Astrocyte (in vitro differentiated cells and primary cell): Measurements from ENCODE around the gene TNIK. TPM values are rescaled to one million over a fixed set of nuclear protein-coding genes. Genes with fewer than 3 reads are reported as not detected.

Source experiments
- DNase-seq: peaks from one replicate; pipeline ENCODE4 v3.0.0-alpha.2; 2010; ENCODE audit warnings: low read depth
- FAIRE-seq: peaks from 2 replicates; lab custom pipeline; 2011; peaks lifted over from hg19 to GRCh38; lab: Jason Lieb, UNC
- H2AFZ ChIP-seq: 2 replicates; pipeline ENCODE4 v1.6.0; 2012; ENCODE audit warnings: low read depth, low read length, inconsistent platforms
- H3K27ac ChIP-seq: 2 replicates; pipeline ENCODE4 v1.5.1; 2011; ENCODE audit warnings: low read depth, low read length, inconsistent platforms
- H3K27me3 ChIP-seq: 2 replicates; pipeline ENCODE4 v1.6.0; 2011; ENCODE audit warnings: low read length, inconsistent platforms; ENCODE audit not compliant: insufficient read depth
- H3K36me3 ChIP-seq: 2 replicates; pipeline ENCODE4 v1.5.1; 2011; ENCODE audit warnings: low read length, inconsistent platforms; ENCODE audit not compliant: insufficient read depth
- H3K4me1 ChIP-seq: 2 replicates; pipeline ENCODE4 v1.5.1; 2011; ENCODE audit warnings: low read length, inconsistent platforms; ENCODE audit not compliant: insufficient read depth
- H3K4me2 ChIP-seq: 2 replicates; pipeline ENCODE4 v1.6.0; 2012; ENCODE audit warnings: low read length, inconsistent platforms
- H3K4me3 ChIP-seq: 2 replicates; pipeline ENCODE4 v1.5.1; 2011; ENCODE audit warnings: low read depth, mild to moderate bottlenecking, low read length, inconsistent platforms; ENCODE audit not compliant: insufficient read depth
- H3K79me2 ChIP-seq: 2 replicates; pipeline ENCODE4 v1.6.0; 2012; ENCODE audit warnings: mild to moderate bottlenecking, low read length, inconsistent platforms; ENCODE audit not compliant: insufficient read depth
- H3K9ac ChIP-seq: 2 replicates; pipeline ENCODE4 v1.6.0; 2012; ENCODE audit warnings: mild to moderate bottlenecking, low read length, inconsistent platforms
- H3K9me3 ChIP-seq: 2 replicates; pipeline ENCODE4 v1.5.1; 2012; ENCODE audit warnings: low read depth, mild to moderate bottlenecking, low read length, inconsistent platforms; ENCODE audit not compliant: insufficient read depth
- H4K20me1 ChIP-seq: 2 replicates; pipeline ENCODE4 v1.6.0; 2012; ENCODE audit warnings: low read length, inconsistent platforms; ENCODE audit not compliant: insufficient read depth
- H3K27ac Mint-ChIP-seq: one replicate; pipeline ENCODE4 v1.8.0; 2021; ENCODE audit warnings: mild to moderate bottlenecking, mixed read lengths; ENCODE audit not compliant: unreplicated experiment
- H3K27me3 Mint-ChIP-seq: one replicate; pipeline ENCODE4 v1.8.0; 2021; ENCODE audit warnings: low read depth, mixed read lengths; ENCODE audit not compliant: unreplicated experiment
- H3K36me3 Mint-ChIP-seq: one replicate; pipeline ENCODE4 v1.8.0; 2021; ENCODE audit warnings: low read depth, mixed read lengths; ENCODE audit not compliant: unreplicated experiment
- H3K4me1 Mint-ChIP-seq: one replicate; pipeline ENCODE4 v1.8.0; 2021; ENCODE audit warnings: low read depth, mixed read lengths; ENCODE audit not compliant: unreplicated experiment
- H3K4me3 Mint-ChIP-seq: one replicate; pipeline ENCODE4 v1.8.0; 2021; ENCODE audit warnings: mild to moderate bottlenecking, moderate library complexity, mixed read lengths; ENCODE audit not compliant: unreplicated experiment
- H3K9me3 Mint-ChIP-seq: one replicate; pipeline ENCODE4 v1.8.0; 2021; ENCODE audit warnings: mild to moderate bottlenecking, mixed read lengths; ENCODE audit not compliant: unreplicated experiment
- EZH2 ChIP-seq: IDR thresholded peaks from 2 replicates; pipeline ENCODE4 v1.6.1; 2012; ENCODE audit warnings: mild to moderate bottlenecking, low read length, inconsistent platforms; ENCODE audit not compliant: insufficient read depth
- total RNA-seq: library from RNA; stranded (reverse); gene quantifications from 2 replicates; pipeline ENCODE4 v1.2.1, GENCODE V29; 2021
- TF ChIP-seq, protein P1 (sequence below): IDR thresholded peaks from 2 replicates; pipeline ENCODE4 v1.5.1; 2011; ENCODE audit warnings: low read depth, mild to moderate bottlenecking, inconsistent platforms, low read length, moderate library complexity; ENCODE audit not compliant: insufficient read depth

Gene TNIK
- total RNA-seq, 1 donor from 2014 or later: 70.0 TPM

DNA sequence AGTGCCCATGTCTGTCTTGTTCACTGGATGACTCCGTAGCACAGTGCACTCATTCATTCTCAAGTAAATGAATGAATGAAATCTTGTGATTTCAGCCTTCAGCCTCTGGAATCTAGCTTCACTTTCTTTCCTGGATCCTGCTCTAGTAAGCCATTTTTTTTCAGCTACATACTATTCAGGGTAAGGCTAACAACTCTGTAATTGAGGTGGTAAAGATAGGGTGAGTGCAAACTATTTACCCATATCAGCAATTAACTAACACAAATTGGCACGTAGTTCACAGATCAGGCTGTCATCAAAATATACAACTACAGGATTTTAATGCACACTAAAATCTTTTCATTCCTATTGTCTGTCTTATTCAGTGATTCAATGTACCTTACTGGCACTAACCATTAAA is 238.6 kb downstream of the TNIK start:
- TF ChIP-seq, protein P1, sequence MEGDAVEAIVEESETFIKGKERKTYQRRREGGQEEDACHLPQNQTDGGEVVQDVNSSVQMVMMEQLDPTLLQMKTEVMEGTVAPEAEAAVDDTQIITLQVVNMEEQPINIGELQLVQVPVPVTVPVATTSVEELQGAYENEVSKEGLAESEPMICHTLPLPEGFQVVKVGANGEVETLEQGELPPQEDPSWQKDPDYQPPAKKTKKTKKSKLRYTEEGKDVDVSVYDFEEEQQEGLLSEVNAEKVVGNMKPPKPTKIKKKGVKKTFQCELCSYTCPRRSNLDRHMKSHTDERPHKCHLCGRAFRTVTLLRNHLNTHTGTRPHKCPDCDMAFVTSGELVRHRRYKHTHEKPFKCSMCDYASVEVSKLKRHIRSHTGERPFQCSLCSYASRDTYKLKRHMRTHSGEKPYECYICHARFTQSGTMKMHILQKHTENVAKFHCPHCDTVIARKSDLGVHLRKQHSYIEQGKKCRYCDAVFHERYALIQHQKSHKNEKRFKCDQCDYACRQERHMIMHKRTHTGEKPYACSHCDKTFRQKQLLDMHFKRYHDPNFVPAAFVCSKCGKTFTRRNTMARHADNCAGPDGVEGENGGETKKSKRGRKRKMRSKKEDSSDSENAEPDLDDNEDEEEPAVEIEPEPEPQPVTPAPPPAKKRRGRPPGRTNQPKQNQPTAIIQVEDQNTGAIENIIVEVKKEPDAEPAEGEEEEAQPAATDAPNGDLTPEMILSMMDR: no peak
- TF ChIP-seq EZH2: no peak
- no peak overlapping the region for H3K27ac Mint-ChIP-seq
- H3K9ac ChIP-seq: no peak overlapping the region

GRCh38 chr3:171221104-171221503 is 239.1 kb downstream of the TNIK start:
- Histone ChIP-seq H4K20me1 (no peaks in the 10 kb centered on the region), H2AFZ (no peak overlapping the region), H3K9me3 (peaks cover 1% of the 10 kb centered on the region), H3K4me1 (peaks cover 5% of the 10 kb centered on the region), H3K27ac (no peak overlapping the region), H3K36me3 (no peaks in the 10 kb centered on the region), H3K4me3 (no peak overlapping the region), H3K9ac (no peak overlapping the region), H3K27me3 (no peaks in the 10 kb centered on the region), H3K4me2 (no peak overlapping the region), H3K79me2 (no peaks in the 10 kb centered on the region)
- no peak overlapping the region for H3K27ac Mint-ChIP-seq
- no peaks in the 10 kb centered on the region for H3K9me3 Mint-ChIP-seq
- FAIRE-seq (no peak), DNase-seq (no peak)
- H3K4me3 Mint-ChIP-seq: no peak overlapping the region
- peaks cover 11% of the 10 kb centered on the region for H3K36me3 Mint-ChIP-seq
- H3K27me3 Mint-ChIP-seq: no peaks in the 10 kb centered on the region
- TF ChIP-seq, protein P1: no peak
- no peak for TF ChIP-seq EZH2
- H3K4me1 Mint-ChIP-seq: no peaks in the 10 kb centered on the region

More for the DNA sequence above, 238.6 kb downstream of the TNIK start:
- Histone ChIP-seq H3K4me2 (no peak overlapping the region), H3K27me3 (no peaks in the 10 kb centered on the region), H3K27ac (no peak overlapping the region), H3K4me1 (peaks cover 5% of the 10 kb centered on the region), H3K79me2 (no peaks in the 10 kb centered on the region), H3K9me3 (peaks cover 4% of the 10 kb centered on the region), H3K36me3 (no peaks in the 10 kb centered on the region), H2AFZ (no peak overlapping the region), H3K4me3 (no peak overlapping the region), H4K20me1 (no peaks in the 10 kb centered on the region)
- no peaks in the 10 kb centered on the region for H3K27me3 Mint-ChIP-seq
- no peak for FAIRE-seq
- H3K4me1 Mint-ChIP-seq: no peaks in the 10 kb centered on the region
- no peak for DNase-seq
- H3K9me3 Mint-ChIP-seq: peaks cover 2% of the 10 kb centered on the region
- peaks cover 14% of the 10 kb centered on the region for H3K36me3 Mint-ChIP-seq
- no peak overlapping the region for H3K4me3 Mint-ChIP-seq

DNA sequence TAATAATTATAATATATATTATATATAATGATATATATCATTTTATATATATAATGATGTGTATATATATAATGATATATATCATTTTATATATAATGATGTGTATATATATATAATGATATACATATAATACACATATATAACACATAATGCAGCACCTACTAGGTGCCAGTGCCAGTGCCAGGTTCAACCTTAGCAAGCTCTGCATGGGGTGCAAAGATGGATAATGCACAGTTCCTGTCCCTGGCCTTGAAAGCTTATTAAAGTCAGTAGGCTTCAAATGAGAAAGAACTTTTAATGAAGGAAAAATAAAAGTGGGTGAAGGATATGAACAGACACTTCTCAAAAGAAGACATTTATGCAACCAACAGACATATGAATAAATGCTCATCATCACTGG is 240.9 kb downstream of the TNIK start:
- Histone ChIP-seq H3K36me3 (no peaks in the 10 kb centered on the region), H2AFZ (no peak overlapping the region), H3K27ac (no peak overlapping the region), H3K79me2 (no peaks in the 10 kb centered on the region), H3K9me3 (no peaks in the 10 kb centered on the region), H3K4me2 (no peak overlapping the region), H3K9ac (no peak overlapping the region), H3K27me3 (no peaks in the 10 kb centered on the region), H4K20me1 (no peaks in the 10 kb centered on the region), H3K4me3 (no peak overlapping the region), H3K4me1 (no peaks in the 10 kb centered on the region)
- Mint-ChIP-seq H3K9me3 (no peaks in the 10 kb centered on the region), H3K27me3 (no peaks in the 10 kb centered on the region), H3K36me3 (no peaks in the 10 kb centered on the region), H3K4me3 (no peak overlapping the region), H3K4me1 (no peaks in the 10 kb centered on the region), H3K27ac (no peak overlapping the region)
- no peak for TF ChIP-seq EZH2
- TF ChIP-seq, protein P1: no peak
- no peak for FAIRE-seq
- no peak for DNase-seq
